K562 (cell line): Measurements from ENCODE around the gene TENT4A. TPM values are rescaled to one million over a fixed set of nuclear protein-coding genes. Genes with fewer than 3 reads are reported as not detected.

Source experiments
- AFF1 ChIP-seq, 2 experiments: fragments of 450-650 bp; IDR thresholded peaks; 2 replicates each; pipeline ENCODE4 v1.6.1; 2018; ENCODE audit warnings: mild to moderate bottlenecking in 2 of 2, low read depth in 1 of 2; ENCODE audit not compliant: partially characterized antibody in 2 of 2
- FIP1L1 ChIP-seq: fragments of 200-400 bp; formaldehyde crosslinking; IDR thresholded peaks from 2 replicates; pipeline ENCODE4 v1.6.1; 2018; ENCODE audit warnings: mild to moderate bottlenecking, low read depth, low read length; ENCODE audit not compliant: poor library complexity, severe bottlenecking
- GABPA ChIP-seq: fragments of 200-800 bp; sonication (Bioruptor generic); conservative IDR thresholded peaks from 2 replicates; pipeline ENCODE4 v1.6.1; 2016; ENCODE audit warnings: low read depth, missing genetic modification characterization, missing compliant biosample characterization
- GABPB1 ChIP-seq: sonication (generic); formaldehyde crosslinking; IDR thresholded peaks from 2 replicates; pipeline ENCODE4 v1.8.0; 2022; ENCODE audit warnings: mild to moderate bottlenecking, missing genetic modification reagents
- GATAD2B ChIP-seq: fragments of 450-650 bp; IDR thresholded peaks from 2 replicates; pipeline ENCODE4 v1.6.1; 2017; ENCODE audit warnings: mild to moderate bottlenecking, borderline replicate concordance
- JUN ChIP-seq, 2 experiments: sonication (generic) in 1 of 2; formaldehyde crosslinking in 1 of 2; IDR thresholded peaks; 2 replicates each; pipeline versions ENCODE4 v1.6.1 to v1.8.0; 2012 to 2022; ENCODE audit warnings: borderline replicate concordance in 2 of 2, mild to moderate bottlenecking in 2 of 2, improper control_type of control experiment in 1 of 2, low read depth in 1 of 2, low read length in 1 of 2, missing genetic modification reagents in 1 of 2
- KLF13 ChIP-seq: fragments of 450-650 bp; IDR thresholded peaks from 2 replicates; pipeline ENCODE4 v1.6.1; 2016; ENCODE audit warnings: missing genetic modification characterization, low read depth, mild to moderate bottlenecking, missing compliant biosample characterization, moderate library complexity, borderline replicate concordance
- MIER1 ChIP-seq: fragments of 450-650 bp; IDR thresholded peaks from 2 replicates; pipeline ENCODE4 v1.6.1; 2016; ENCODE audit warnings: antibody characterized with exemption, mild to moderate bottlenecking, low read depth
- NCOA1 ChIP-seq: fragments of 450-650 bp; IDR thresholded peaks from 2 replicates; pipeline ENCODE4 v1.6.1; 2016; ENCODE audit warnings: low read depth
- RBM17 ChIP-seq: fragments of 200-400 bp; formaldehyde crosslinking; IDR thresholded peaks from 2 replicates; pipeline ENCODE4 v1.6.1; 2017; ENCODE audit warnings: low read depth, mild to moderate bottlenecking, low read length, borderline replicate concordance
- RCOR1 ChIP-seq, 2 experiments: IDR thresholded peaks; 2 replicates each; pipeline ENCODE4 v1.6.1; 2012; ENCODE audit warnings: low read depth in 2 of 2, low read length in 2 of 2, borderline replicate concordance in 1 of 2, improper control_type of control experiment in 1 of 2
- ZBTB11 ChIP-seq, 3 experiments: fragments of 200-800 bp in 1 of 3; fragments of 250-450 bp in 1 of 3; fragments of 450-650 bp in 1 of 3; sonication (Bioruptor Pico) in 1 of 3; sonication (Bioruptor generic) in 1 of 3; formaldehyde crosslinking in 1 of 3; IDR thresholded peaks; 2 replicates each; pipeline versions ENCODE4 v1.6.1 to v1.8.0; 2016 to 2022; ENCODE audit warnings: mild to moderate bottlenecking in 2 of 3, missing genetic modification characterization in 2 of 3, missing compliant biosample characterization in 1 of 3, moderate library complexity in 1 of 3
- polyA plus RNA-seq, 8 experiments: library from polyadenylated mRNA; depleted of rRNA in 4 of 8; stranded (reverse) in 5 of 8; unstranded in 3 of 8; fragments of >200 nt; fragmentation: Nextera tagmentation in 2 of 8; fragmentation: Illumina TruSeq in 1 of 8; extraction: Ambion mirVana in 2 of 8; extraction: Trizol in 1 of 8; gene quantifications; 2 replicates each; pipeline versions ENCODE4 v1.2.1 to v1.2.3, GENCODE V29; 2011 to 2014; ENCODE audit warnings: inconsistent platforms in 1 of 8, missing spikeins in 1 of 8
- total RNA-seq, 7 experiments: library from RNA; depleted of rRNA in 6 of 7; stranded (reverse); fragments of >200 nt in 6 of 7; fragmentation: Illumina TruSeq in 2 of 7; extraction: Trizol in 2 of 7; gene quantifications; 2 replicates each; pipeline versions ENCODE4 v1.2.1 to v1.2.3, GENCODE V29; 2011 to 2021; ENCODE audit warnings: low replicate concordance in 1 of 7
- TF ChIP-seq, protein P1 (sequence below): sonication (generic); formaldehyde crosslinking; IDR thresholded peaks from 2 replicates; pipeline ENCODE4 v1.8.0; 2022; ENCODE audit warnings: missing genetic modification reagents, mild to moderate bottlenecking, moderate library complexity, borderline replicate concordance

The TENT4A gene
- total and polyA plus RNA-seq, 9 of the 15 experiments (the other 6 are each of a cell fraction or from before 2014, with no cell fraction given) = 1.3 to 27.3 (median 13.0) TPM

- peak in 1 of 2 experiments; percentile 87 for TF ChIP-seq AFF1 (IDR thresholded peaks at IDR 0.05; ENCODE audit: low read depth in 1 of 2, partially characterized antibody in 2 of 2)
- TF ChIP-seq ZBTB11 (CRISPR knock-in tag; IDR thresholded peaks at IDR 0.05) = peak in 1 of 3 experiments; percentile 74; a peak in 2 of 6 replicates
- TF ChIP-seq MIER1 = peak; percentile 93
- TF ChIP-seq GABPA (tag) = peak; percentile 87
- TF ChIP-seq RCOR1 (IDR thresholded peaks at IDR 0.05; ENCODE audit: borderline replicate concordance in 1 of 2, low read depth in 2 of 2, low read length in 2 of 2) = 0 out of 4 replicates have a peak, but pooled peaks of 1 of the 2 experiments have one; percentile 15
- peak; percentile 57; the same call in 1 of the 2 replicates for TF ChIP-seq NCOA1
- TF ChIP-seq KLF13 (tag) = no peak
- TF ChIP-seq JUN (IDR thresholded peaks at IDR 0.05; ENCODE audit: borderline replicate concordance, low read depth, low read length) = no peak
- no peak for TF ChIP-seq JUN (CRISPR knock-in tag; IDR thresholded peaks at IDR 0.05; ENCODE audit: borderline replicate concordance)
- no peak for TF ChIP-seq GATAD2B
- peak; percentile 61; the same call in 1 of the 2 replicates for TF ChIP-seq GABPB1
- no peak for TF ChIP-seq RBM17
- no peak for TF ChIP-seq FIP1L1
- TF ChIP-seq, protein P1, sequence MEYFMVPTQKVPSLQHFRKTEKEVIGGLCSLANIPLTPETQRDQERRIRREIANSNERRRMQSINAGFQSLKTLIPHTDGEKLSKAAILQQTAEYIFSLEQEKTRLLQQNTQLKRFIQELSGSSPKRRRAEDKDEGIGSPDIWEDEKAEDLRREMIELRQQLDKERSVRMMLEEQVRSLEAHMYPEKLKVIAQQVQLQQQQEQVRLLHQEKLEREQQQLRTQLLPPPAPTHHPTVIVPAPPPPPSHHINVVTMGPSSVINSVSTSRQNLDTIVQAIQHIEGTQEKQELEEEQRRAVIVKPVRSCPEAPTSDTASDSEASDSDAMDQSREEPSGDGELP = peak; percentile 14; the same call in 1 of the 2 replicates
Measured at GRCh38 chr5:6686915-6687409, 26.3 kb upstream of the TENT4A start (continued).
